MM.1S (cell line): ENCODE results near the gene CHFR.

Experiments used
- DNase-seq: peaks from one replicate; pipeline ENCODE4 v3.0.0-alpha.2; 2015
- H2AFZ ChIP-seq: fragments of 300-600 bp; sonication (generic); 2 replicates; pipeline ENCODE4 v1.6.0; 2016; ENCODE audit warnings: antibody characterized with exemption, low read length
- H3F3A ChIP-seq: fragments of 300-600 bp; sonication (generic); 2 replicates; pipeline ENCODE4 v1.6.1; 2016; ENCODE audit warnings: mild to moderate bottlenecking, antibody characterized with exemption, low read length, moderate library complexity, mixed read lengths; ENCODE audit not compliant: insufficient read depth
- H3K27ac ChIP-seq: fragments of 300-600 bp; sonication (generic); 2 replicates; pipeline ENCODE4 v1.5.1; 2016; ENCODE audit warnings: mild to moderate bottlenecking, low read length
- H3K27me3 ChIP-seq: fragments of 300-600 bp; sonication (generic); replicated peaks from 2 replicates; pipeline ENCODE4 v1.6.0; 2016; ENCODE audit warnings: low read length; ENCODE audit not compliant: insufficient read depth
- H3K36me3 ChIP-seq: fragments of 300-600 bp; sonication (generic); replicated peaks from 2 replicates; pipeline ENCODE4 v1.6.1; 2016; ENCODE audit warnings: mild to moderate bottlenecking, low read length, mixed read lengths; ENCODE audit not compliant: insufficient read depth
- H3K4me1 ChIP-seq: fragments of 300-600 bp; sonication (generic); 2 replicates; pipeline ENCODE4 v1.6.1; 2016; ENCODE audit warnings: low read length, mixed read lengths
- H3K4me2 ChIP-seq: fragments of 300-600 bp; sonication (generic); 2 replicates; pipeline ENCODE4 v1.6.0; 2016; ENCODE audit warnings: low read depth, low read length
- H3K4me3 ChIP-seq: fragments of 300-600 bp; sonication (generic); 2 replicates; pipeline ENCODE4 v1.5.1; 2016; ENCODE audit warnings: low read length, mixed read lengths
- H3K79me2 ChIP-seq: fragments of 300-600 bp; sonication (generic); 2 replicates; pipeline ENCODE4 v1.6.1; 2016; ENCODE audit warnings: mixed run types, low read length, mixed read lengths
- H3K9ac ChIP-seq: fragments of 300-600 bp; sonication (generic); 2 replicates; pipeline ENCODE4 v1.6.1; 2016; ENCODE audit warnings: low read length, mixed read lengths
- H3K9me2 ChIP-seq: fragments of 300-600 bp; sonication (generic); replicated peaks from 2 replicates; pipeline ENCODE4 v1.6.1; 2016; ENCODE audit warnings: mild to moderate bottlenecking, low read length, mixed read lengths; ENCODE audit not compliant: insufficient read depth
- H3K9me3 ChIP-seq: fragments of 300-600 bp; sonication (generic); replicated peaks from 2 replicates; pipeline ENCODE4 v1.6.1; 2016; ENCODE audit warnings: mild to moderate bottlenecking, low read length, mixed read lengths; ENCODE audit not compliant: insufficient read depth
- H4K20me1 ChIP-seq: fragments of 300-600 bp; sonication (generic); 2 replicates; pipeline ENCODE4 v1.6.1; 2016; ENCODE audit warnings: mild to moderate bottlenecking, low read length, moderate library complexity, mixed read lengths; ENCODE audit not compliant: insufficient read depth
- CTCF ChIP-seq: fragments of 300-600 bp; sonication (generic); IDR thresholded peaks from 2 replicates; pipeline ENCODE4 v1.5.1; 2016; ENCODE audit warnings: antibody characterized with exemption, low read length, mixed read lengths
- EZH2 ChIP-seq: fragments of 300-600 bp; sonication (generic); optimal IDR thresholded peaks from 2 replicates; pipeline ENCODE3; 2017; ENCODE audit warnings: low read depth, mild to moderate bottlenecking, antibody characterized with exemption, low read length, mixed read lengths
- EZH2phosphoT487 ChIP-seq: fragments of 300-600 bp; sonication (generic); IDR thresholded peaks from 2 replicates; pipeline ENCODE4 v1.6.1; 2018; ENCODE audit warnings: antibody characterized with exemption, low read length

Gene CHFR

GRCh38 chr12:132825861-132826260 lies 61.5 kb downstream of the CHFR start:
- no peaks in the 10 kb centered on the region for H3K36me3 ChIP-seq
- H3K9me3 ChIP-seq = no peaks in the 10 kb centered on the region
- H3K27me3 ChIP-seq = no peaks in the 10 kb centered on the region
- no peaks in the 10 kb centered on the region for H3K9me2 ChIP-seq
- no peak for DNase-seq
- no peak overlapping the region for H3K4me2 ChIP-seq
- no peaks in the 10 kb centered on the region for H3K4me1 ChIP-seq
- no peak overlapping the region for H3K27ac ChIP-seq
- no peaks in the 10 kb centered on the region for H4K20me1 ChIP-seq
- no peak for TF ChIP-seq EZH2phosphoT487
- TF ChIP-seq CTCF = no peak
- TF ChIP-seq EZH2 = no peak
- H3K9ac ChIP-seq = no peak overlapping the region
- no peak overlapping the region for H3K4me3 ChIP-seq
- H3K79me2 ChIP-seq = peaks cover 27% of the 10 kb centered on the region
- no peak overlapping the region for H2AFZ ChIP-seq
- H3F3A ChIP-seq = no peaks in the 10 kb centered on the region

GRCh38 chr12:132825089-132825488 lies 62.3 kb downstream of the CHFR start:
- Histone ChIP-seq H3K9ac (no peak overlapping the region), H3K9me2 (no peaks in the 10 kb centered on the region), H2AFZ (no peak overlapping the region), H3K36me3 (no peaks in the 10 kb centered on the region), H3K27me3 (no peaks in the 10 kb centered on the region), H3K4me3 (no peak overlapping the region), H3K4me1 (no peaks in the 10 kb centered on the region), H3K9me3 (no peaks in the 10 kb centered on the region), H3F3A (no peaks in the 10 kb centered on the region), H3K4me2 (no peak overlapping the region), H3K79me2 (peaks cover 27% of the 10 kb centered on the region), H4K20me1 (no peaks in the 10 kb centered on the region), H3K27ac (no peak overlapping the region)
- DNase-seq = no peak
- TF ChIP-seq CTCF (no peak), EZH2 (no peak), EZH2phosphoT487 (no peak)

GRCh38 chr12:132824053-132824452 lies 63.4 kb downstream of the CHFR start:
- no peaks in the 10 kb centered on the region for H3K27me3 ChIP-seq
- H3K9ac ChIP-seq = no peak overlapping the region
- DNase-seq = no peak
- no peak overlapping the region for H3K27ac ChIP-seq
- no peak overlapping the region for H3K4me3 ChIP-seq
- H3K9me2 ChIP-seq = no peaks in the 10 kb centered on the region
- TF ChIP-seq EZH2phosphoT487 = no peak
- TF ChIP-seq EZH2 = no peak
- TF ChIP-seq CTCF = no peak
- no peak overlapping the region for H2AFZ ChIP-seq
- H3K4me2 ChIP-seq = no peak overlapping the region
- no peaks in the 10 kb centered on the region for H4K20me1 ChIP-seq
- H3F3A ChIP-seq = no peaks in the 10 kb centered on the region
- H3K36me3 ChIP-seq = no peaks in the 10 kb centered on the region
- H3K9me3 ChIP-seq = no peaks in the 10 kb centered on the region
- H3K79me2 ChIP-seq = peaks cover 27% of the 10 kb centered on the region
- no peaks in the 10 kb centered on the region for H3K4me1 ChIP-seq

GRCh38 chr12:132818562-132818961 lies 68.8 kb downstream of the CHFR start:
- no peak for DNase-seq
- H3K36me3 ChIP-seq = no peaks in the 10 kb centered on the region
- no peak overlapping the region for H2AFZ ChIP-seq
- H3K79me2 ChIP-seq = no peaks in the 10 kb centered on the region
- no peak overlapping the region for H3K9ac ChIP-seq
- H3K27me3 ChIP-seq = no peaks in the 10 kb centered on the region
- H4K20me1 ChIP-seq = no peaks in the 10 kb centered on the region
- no peaks in the 10 kb centered on the region for H3K9me2 ChIP-seq
- H3K9me3 ChIP-seq = no peaks in the 10 kb centered on the region
- no peaks in the 10 kb centered on the region for H3K4me1 ChIP-seq
- TF ChIP-seq CTCF (no peak), EZH2phosphoT487 (no peak), EZH2 (no peak)
- no peak overlapping the region for H3K4me2 ChIP-seq
- H3F3A ChIP-seq = no peaks in the 10 kb centered on the region
- H3K4me3 ChIP-seq = no peak overlapping the region
- no peak overlapping the region for H3K27ac ChIP-seq
